Osteoblast (primary cell): ENCODE data around the gene C17orf50. TPM values are rescaled to one million over a fixed set of nuclear protein-coding genes. Genes with fewer than 3 reads are reported as not detected.

Experiments used
- DNase-seq: peaks from one replicate; pipeline ENCODE4 v3.0.0; 2011; ENCODE audit warnings: low spot score, mixed read lengths; ENCODE audit not compliant: insufficient read length; ENCODE audit errors: missing footprints
- H2AFZ ChIP-seq: 2 replicates; pipeline ENCODE4 v1.6.0; 2011; ENCODE audit warnings: mild to moderate bottlenecking, low read length
- H3K27ac ChIP-seq: 2 replicates; pipeline ENCODE4 v1.5.1; 2011; ENCODE audit warnings: mild to moderate bottlenecking, low read depth, low read length, moderate library complexity
- H3K27me3 ChIP-seq: 2 replicates; pipeline ENCODE4 v1.6.0; 2012; ENCODE audit warnings: mild to moderate bottlenecking, control low read depth, inconsistent platforms, low read length, moderate library complexity; ENCODE audit not compliant: insufficient read depth
- H3K36me3 ChIP-seq: 2 replicates; pipeline ENCODE4 v1.5.1; 2011; ENCODE audit warnings: mild to moderate bottlenecking, low read length, control low read depth, moderate library complexity; ENCODE audit not compliant: insufficient read depth
- H3K4me1 ChIP-seq: 2 replicates; pipeline ENCODE4 v1.5.1; 2011; ENCODE audit warnings: mild to moderate bottlenecking, low read length, control low read depth, moderate library complexity; ENCODE audit not compliant: insufficient read depth
- H3K4me2 ChIP-seq: 2 replicates; pipeline ENCODE4 v1.6.0; 2011; ENCODE audit warnings: mild to moderate bottlenecking, low read length; ENCODE audit not compliant: insufficient read depth
- H3K4me3 ChIP-seq: fragments of 200-600 bp; sonication (generic); 3 replicates; pipeline ENCODE4 v1.5.1; 2012; ENCODE audit warnings: mild to moderate bottlenecking, low read length, inconsistent platforms; ENCODE audit not compliant: insufficient read depth
- H3K79me2 ChIP-seq: 2 replicates; pipeline ENCODE4 v1.6.0; 2012; ENCODE audit warnings: mild to moderate bottlenecking, low read length, control low read depth, inconsistent platforms; ENCODE audit not compliant: insufficient read depth
- H3K9me3 ChIP-seq: 2 replicates; pipeline ENCODE4 v1.5.1; 2011; ENCODE audit warnings: low read depth, low read length, control low read depth
- H4K20me1 ChIP-seq: 2 replicates; pipeline ENCODE4 v1.6.0; 2012; ENCODE audit warnings: mild to moderate bottlenecking, low read length, control low read depth; ENCODE audit not compliant: insufficient read depth
- total RNA-seq: library from RNA; depleted of rRNA; stranded (reverse); fragments of >200 nt; gene quantifications from 2 replicates; pipeline ENCODE4 v1.2.3, GENCODE V29; 2012
- TF ChIP-seq, protein P1 (sequence below): IDR thresholded peaks from 2 replicates; pipeline ENCODE4 v1.5.1; 2011; ENCODE audit warnings: mild to moderate bottlenecking, low read depth, low read length, moderate library complexity; ENCODE audit errors: extremely low read depth

Gene C17orf50
- total RNA-seq, 1 donor: not detected

DNA sequence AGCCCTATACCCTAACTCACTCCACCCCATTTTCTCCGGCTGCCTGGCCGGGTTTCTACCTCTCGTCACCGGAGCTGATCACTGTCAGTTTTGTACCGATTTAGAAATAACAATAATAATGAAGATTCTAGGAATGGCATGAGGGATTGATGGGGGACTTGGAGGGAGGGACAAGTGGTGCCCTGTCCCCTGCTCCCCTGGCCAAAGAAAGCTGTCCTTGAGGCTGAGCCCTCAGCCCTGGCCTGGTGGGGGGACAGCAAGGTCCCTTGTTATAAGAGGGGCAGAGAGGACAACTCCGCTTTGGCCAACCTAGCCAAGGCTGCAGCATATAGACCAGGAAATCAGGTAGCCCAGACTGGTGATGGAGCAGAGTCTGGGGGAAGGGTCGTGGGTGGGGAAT is 18.2 kb upstream of the C17orf50 start:
- DNase-seq: peak; percentile 72
- no peak overlapping the region for H3K4me2 ChIP-seq
- H3K9me3 ChIP-seq: no peaks in the 10 kb centered on the region
- no peaks in the 10 kb centered on the region for H3K36me3 ChIP-seq
- H2AFZ ChIP-seq: no peak overlapping the region
- H3K4me1 ChIP-seq: no peaks in the 10 kb centered on the region
- peaks cover 52% of the 10 kb centered on the region for H3K27me3 ChIP-seq
- no peaks in the 10 kb centered on the region for H3K79me2 ChIP-seq
- no peaks in the 10 kb centered on the region for H4K20me1 ChIP-seq
- no peak overlapping the region for H3K27ac ChIP-seq
- no peak overlapping the region for H3K4me3 ChIP-seq
- TF ChIP-seq, protein P1, sequence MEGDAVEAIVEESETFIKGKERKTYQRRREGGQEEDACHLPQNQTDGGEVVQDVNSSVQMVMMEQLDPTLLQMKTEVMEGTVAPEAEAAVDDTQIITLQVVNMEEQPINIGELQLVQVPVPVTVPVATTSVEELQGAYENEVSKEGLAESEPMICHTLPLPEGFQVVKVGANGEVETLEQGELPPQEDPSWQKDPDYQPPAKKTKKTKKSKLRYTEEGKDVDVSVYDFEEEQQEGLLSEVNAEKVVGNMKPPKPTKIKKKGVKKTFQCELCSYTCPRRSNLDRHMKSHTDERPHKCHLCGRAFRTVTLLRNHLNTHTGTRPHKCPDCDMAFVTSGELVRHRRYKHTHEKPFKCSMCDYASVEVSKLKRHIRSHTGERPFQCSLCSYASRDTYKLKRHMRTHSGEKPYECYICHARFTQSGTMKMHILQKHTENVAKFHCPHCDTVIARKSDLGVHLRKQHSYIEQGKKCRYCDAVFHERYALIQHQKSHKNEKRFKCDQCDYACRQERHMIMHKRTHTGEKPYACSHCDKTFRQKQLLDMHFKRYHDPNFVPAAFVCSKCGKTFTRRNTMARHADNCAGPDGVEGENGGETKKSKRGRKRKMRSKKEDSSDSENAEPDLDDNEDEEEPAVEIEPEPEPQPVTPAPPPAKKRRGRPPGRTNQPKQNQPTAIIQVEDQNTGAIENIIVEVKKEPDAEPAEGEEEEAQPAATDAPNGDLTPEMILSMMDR: no peak

- H3K36me3 ChIP-seq: no peaks in the 10 kb centered on the region
- peaks cover 52% of the 10 kb centered on the region for H3K27me3 ChIP-seq
- TF ChIP-seq, protein P1: no peak
- H3K9me3 ChIP-seq: no peaks in the 10 kb centered on the region
- no peak overlapping the region for H2AFZ ChIP-seq
- peak; percentile 59 for DNase-seq
- no peaks in the 10 kb centered on the region for H3K4me1 ChIP-seq
- H3K27ac ChIP-seq: no peak overlapping the region
- no peaks in the 10 kb centered on the region for H3K79me2 ChIP-seq
- H3K4me3 ChIP-seq: no peak overlapping the region
- H4K20me1 ChIP-seq: no peaks in the 10 kb centered on the region
- H3K4me2 ChIP-seq: no peak overlapping the region
Observed at GRCh38 chr17:35742896-35743477, 17.7 kb upstream of the C17orf50 start.

DNA sequence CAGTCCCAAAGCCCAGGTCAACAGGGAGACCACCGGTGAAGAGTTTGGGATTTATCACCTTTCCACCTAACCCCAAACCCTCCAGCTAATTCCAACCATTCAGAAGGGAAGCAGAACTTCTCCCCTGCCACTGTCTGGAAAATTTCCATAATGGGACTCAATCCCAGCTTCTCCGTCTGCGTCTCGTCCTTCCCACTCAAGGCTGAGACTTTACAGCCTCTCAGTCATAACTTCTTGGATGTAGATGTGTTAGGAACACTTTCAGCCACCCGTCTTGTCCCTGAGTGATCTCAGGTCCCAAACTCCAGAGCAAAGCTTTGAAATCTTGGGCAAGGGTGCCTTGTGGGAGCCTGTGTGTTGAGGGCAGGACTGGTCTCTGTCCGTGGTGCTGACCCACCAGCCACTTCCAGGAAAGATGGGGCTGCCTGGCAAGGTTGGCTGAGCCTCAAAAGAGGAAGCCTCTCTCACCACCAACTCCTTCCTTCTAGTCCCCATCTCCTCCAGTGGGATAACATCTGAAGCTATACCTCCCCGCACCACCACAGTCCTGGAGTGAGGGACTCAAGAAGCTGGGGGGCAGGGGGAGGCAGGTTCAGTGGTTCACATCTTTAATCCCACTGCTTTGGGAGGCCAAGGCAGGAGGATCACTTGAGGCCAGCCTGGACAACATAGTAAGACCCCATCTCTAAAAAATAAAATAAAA is 16.9 kb upstream of the C17orf50 start:
- no peaks in the 10 kb centered on the region for H4K20me1 ChIP-seq
- no peak overlapping the region for H3K4me3 ChIP-seq
- peak; percentile 97 for DNase-seq
- no peak overlapping the region for H3K4me2 ChIP-seq
- no peaks in the 10 kb centered on the region for H3K36me3 ChIP-seq
- H2AFZ ChIP-seq: no peak overlapping the region
- peaks cover 52% of the 10 kb centered on the region for H3K27me3 ChIP-seq
- H3K9me3 ChIP-seq: no peaks in the 10 kb centered on the region
- no peak overlapping the region for H3K27ac ChIP-seq
- no peaks in the 10 kb centered on the region for H3K79me2 ChIP-seq
- TF ChIP-seq, protein P1: no peak
- no peaks in the 10 kb centered on the region for H3K4me1 ChIP-seq

DNA sequence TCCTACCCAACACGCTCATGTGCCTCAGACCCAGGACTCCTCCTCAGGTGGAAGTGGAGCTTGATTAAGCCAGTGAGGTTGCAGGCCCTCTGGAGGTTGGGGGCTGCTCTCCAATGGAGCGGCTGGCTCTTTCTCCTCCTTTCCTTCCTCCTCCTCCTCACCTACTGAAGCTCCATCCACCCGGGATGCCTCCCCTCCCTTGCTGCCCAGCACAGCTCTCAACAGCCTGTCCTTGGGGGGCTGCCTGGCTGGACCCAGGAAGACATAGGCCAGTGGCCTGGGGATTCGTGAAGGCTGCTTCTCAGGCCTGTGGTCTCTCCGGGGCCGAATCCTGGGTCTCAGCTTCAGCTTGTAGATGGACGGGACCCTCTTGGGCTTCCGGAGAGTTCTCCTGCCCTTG is 15.9 kb upstream of the C17orf50 start:
- H2AFZ ChIP-seq: no peak overlapping the region
- H3K27ac ChIP-seq: no peak overlapping the region
- no peaks in the 10 kb centered on the region for H3K4me1 ChIP-seq
- H3K4me2 ChIP-seq: no peak overlapping the region
- H3K27me3 ChIP-seq: peaks cover 54% of the 10 kb centered on the region
- no peaks in the 10 kb centered on the region for H3K79me2 ChIP-seq
- H3K4me3 ChIP-seq: no peak overlapping the region
- H3K9me3 ChIP-seq: no peaks in the 10 kb centered on the region
- TF ChIP-seq, protein P1: no peak
- H3K36me3 ChIP-seq: no peaks in the 10 kb centered on the region
- DNase-seq: peak; percentile 75
- H4K20me1 ChIP-seq: peaks cover 4% of the 10 kb centered on the region
